Measurements from ENCODE around the gene DNAH6.

- no peak for TF ChIP-seq CTCF (IDR thresholded peaks at IDR 0.05)
- TF ChIP-seq POLR2A (IDR thresholded peaks at IDR 0.05), result no peak
These were observed 28.9 kb upstream of the DNAH6 start for GRCh38 chr2:84487298-84487996.

Data from heart left ventricle (tissue), 13 donors.